ENCODE measurements around the gene FSTL3. TPM values are rescaled to one million over a fixed set of nuclear protein-coding genes. Genes with fewer than 3 reads are reported as not detected.
A peak's percentile ranks its signal among the peaks of the same experiment; 100 is the strongest.
"Not testable (repeated sequence)": the region's sequence is repeated elsewhere in the genome, so short reads cannot be mapped to it uniquely, and the experiment has no call there.

Gene FSTL3
- polyA plus RNA-seq (ENCODE audit: insufficient read length in 4 of 4), result 10 to 100 TPM; 17.2 to 19.7 (median 19.4) TPM

DNA sequence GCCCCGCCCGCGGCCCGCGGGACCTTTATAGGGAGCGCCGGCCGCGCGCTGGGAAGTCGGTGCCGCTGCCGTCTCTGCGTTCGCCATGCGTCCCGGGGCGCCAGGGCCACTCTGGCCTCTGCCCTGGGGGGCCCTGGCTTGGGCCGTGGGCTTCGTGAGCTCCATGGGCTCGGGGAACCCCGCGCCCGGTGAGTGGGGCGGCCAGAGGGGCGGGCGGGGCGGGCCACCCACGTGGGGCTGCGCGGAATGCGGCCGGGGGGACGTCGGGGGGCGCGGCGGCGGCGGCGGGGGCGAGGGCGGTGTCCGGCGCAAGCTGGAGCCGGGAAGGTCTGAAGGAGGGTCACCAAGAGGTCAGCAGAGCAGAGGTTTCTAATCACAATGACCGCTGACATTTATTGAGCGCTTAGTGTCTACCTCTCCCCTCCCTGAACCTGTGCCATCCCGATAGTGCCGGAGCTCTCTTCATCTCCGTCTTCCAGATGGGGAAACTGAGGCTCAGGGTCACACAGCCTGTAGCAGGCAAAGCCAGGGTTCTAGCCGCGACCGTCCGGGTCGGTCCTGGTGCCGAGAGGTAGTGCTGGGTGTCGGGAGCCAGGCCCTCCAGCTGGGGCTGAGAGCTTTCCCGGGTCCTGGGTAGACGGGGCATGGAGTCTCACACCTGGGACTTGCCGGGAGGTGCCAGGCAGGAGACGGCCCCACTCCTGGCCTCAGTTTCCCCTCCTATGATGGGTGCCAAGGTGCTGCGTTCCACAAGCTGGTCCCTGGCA, at the start of gene FSTL3:
Gene FSTL3, plus strand, starts transcription at position 54 of the 767 bp plus-strand sequence. Its CDS starts 32 bp downstream, at position 86.
- DNase-seq (ENCODE audit: low read depth in 4 of 4, low spot score in 2 of 4), result no peak

DNA sequence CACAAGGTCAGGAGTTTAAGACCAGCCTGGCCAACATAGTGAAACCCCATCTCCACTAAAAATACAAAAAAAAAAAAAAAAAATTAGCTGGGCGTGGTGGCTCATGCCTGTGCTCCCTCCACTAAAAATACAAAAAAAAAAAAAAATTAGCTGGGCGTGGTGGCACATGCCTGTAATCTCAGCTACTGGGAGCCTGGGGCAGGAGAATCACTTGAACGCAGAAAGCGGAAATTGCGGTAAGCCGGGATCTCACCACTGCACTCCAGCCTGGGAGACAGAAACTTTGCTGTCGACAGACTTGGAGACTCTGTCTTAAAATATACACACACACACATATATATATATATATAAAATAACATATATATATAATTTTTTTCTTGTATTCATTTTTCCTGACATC, 49.6 kb upstream of the FSTL3 start:
- not testable (repeated sequence) for DNase-seq (ENCODE audit: low read depth in 4 of 4, low spot score in 2 of 4)

DNA sequence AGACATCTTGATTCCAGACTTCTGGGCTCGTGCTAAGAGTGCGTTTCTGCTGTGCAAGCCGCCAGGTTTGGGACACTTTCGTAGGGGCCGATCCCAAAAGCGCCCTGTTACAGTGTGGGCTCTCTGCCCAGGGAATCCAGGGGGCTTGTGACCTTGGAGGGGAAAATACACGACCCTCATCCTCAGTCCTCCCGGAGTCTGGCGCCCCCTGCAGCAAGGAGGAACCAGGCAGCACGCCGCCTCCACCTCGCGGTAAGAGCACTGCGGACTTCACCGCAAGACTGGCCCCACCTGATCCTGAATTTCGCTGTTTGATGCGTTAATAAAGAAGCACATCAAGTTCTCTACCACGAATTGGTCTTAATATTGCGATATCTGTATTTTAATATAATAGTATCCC, 48.0 kb upstream of the FSTL3 start:
- DNase-seq (ENCODE audit: low read depth in 4 of 4, low spot score in 2 of 4), result no peak

DNA sequence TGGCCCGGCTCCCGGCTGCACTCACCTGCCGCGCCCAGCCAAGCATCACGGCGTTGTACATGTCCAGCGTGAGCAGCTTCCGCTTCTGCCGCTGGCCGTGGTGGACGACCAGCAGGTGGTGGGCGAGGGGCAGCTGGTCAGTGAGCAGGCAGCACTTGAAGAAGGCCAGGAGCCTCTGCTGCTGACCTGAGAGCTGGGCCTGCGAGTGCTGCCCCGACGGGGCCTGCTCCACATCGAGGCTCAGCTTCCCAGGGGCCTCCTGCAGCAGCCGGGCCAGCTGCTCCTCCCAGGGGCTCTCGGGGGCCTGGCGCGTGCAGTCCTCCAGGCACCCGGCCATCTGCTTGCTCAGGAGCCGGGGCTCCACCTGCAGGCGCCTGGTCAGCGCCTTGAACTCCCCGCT, 46.7 kb upstream of the FSTL3 start:
- DNase-seq (ENCODE audit: low read depth in 4 of 4, low spot score in 2 of 4), result not testable (repeated sequence)

DNA sequence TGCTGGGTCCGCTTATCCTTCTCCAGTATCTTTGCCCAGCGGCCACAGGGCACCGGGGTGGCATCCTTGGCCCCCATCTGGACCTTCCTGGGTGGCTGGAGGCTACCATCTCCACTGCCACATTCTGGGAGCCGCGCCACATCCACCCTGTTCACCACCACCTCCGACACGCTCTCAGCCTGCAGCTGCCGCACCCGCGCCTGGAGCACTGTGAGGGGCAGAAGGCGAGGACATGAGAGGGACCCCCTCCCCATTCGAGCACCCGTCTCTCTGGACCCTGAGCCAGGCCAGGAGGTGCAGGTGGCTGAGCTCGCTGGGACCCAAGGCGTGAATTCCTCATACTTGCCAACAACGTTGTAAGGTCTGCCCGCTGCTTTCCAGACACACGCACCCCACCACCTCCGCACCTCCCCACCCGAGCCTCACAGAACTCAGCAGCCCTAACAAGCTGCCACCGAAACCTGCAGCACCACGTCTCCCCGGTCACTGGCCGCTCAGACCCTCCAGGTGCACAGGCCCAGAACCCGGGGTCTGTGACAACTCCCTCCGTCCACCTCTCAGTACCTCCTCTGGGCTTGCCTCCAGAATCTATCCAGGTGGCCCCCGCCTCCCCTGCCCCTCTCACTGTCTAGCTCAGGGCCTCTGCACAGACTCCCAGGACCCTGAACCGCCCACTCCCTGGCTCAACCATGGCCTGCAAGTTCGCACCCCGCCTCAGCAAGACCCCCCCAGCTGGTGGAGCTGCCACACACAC, 46.1 kb upstream of the FSTL3 start:
- no peak for DNase-seq (ENCODE audit: low read depth in 4 of 4, low spot score in 2 of 4)

DNA sequence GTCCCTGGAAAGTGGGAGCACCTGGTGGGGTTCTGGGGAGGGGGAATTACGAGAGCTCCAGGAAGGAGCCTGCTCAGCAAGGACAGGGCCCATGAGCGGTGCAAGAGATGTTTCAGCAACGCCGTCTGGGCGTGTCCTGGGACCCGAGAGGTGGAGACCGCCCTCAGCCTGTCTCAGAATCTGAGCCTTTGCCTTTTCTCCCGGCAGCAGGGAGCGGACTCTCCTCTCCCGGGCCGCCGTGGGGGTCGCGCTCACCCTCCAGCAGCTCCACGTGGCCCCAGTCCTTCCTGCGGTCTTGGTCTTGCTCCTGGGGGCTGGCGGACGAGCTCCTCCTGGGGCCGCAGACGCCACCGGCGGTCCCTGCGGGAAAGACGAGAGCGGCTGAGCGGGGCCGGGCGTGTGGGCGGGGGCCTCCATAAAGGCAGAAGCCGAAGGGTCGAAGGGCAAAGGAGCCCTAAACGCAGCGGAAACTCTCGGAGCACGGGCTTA, 43.6 kb upstream of the FSTL3 start:
- DNase-seq (ENCODE audit: low read depth in 4 of 4, low spot score in 2 of 4), result no peak

DNA sequence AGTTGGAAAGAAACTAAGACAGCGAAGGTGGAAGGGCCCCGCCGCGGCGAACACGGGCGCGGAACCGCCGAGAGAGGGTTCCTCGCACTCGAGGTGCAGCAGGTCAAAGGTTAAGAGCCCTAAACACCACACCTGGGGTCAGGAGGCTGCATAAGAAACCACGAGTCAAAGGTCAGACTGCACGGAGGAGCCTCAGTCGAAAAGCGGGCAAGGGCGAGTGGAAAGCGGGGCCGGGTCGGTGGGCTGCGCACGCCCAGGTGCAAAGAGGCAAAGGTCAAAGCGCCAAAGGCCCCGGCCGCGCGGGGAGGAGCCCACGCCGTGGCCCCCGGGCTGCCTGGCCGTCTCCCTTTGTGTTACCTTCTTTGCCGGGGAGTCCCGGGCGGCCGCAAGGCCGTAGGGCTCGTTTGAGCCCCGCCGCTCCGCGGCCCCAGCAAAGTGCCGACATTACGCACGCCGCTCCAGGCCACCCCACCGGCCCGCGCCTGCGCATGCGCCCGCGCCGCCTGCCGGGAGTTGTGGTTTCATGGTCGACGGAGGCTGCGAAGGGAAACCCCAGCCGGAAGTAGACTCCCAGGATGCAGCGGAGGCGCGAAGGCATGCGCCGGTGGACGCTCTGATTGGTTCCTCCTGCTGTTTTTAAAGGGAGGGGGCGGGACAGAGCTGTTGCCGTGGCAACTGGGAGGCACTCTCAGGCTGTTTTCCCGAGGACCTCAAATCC, 43.0 kb upstream of the FSTL3 start, which contains the start of gene POLRMT:
Gene POLRMT, minus strand, starts transcription at position 470 of the 718 bp plus-strand sequence. Its CDS starts 25 bp downstream, at position 445.
- peak; percentile 83 to 96 (median 95) for DNase-seq (ENCODE audit: low read depth in 4 of 4, low spot score in 2 of 4)

DNA sequence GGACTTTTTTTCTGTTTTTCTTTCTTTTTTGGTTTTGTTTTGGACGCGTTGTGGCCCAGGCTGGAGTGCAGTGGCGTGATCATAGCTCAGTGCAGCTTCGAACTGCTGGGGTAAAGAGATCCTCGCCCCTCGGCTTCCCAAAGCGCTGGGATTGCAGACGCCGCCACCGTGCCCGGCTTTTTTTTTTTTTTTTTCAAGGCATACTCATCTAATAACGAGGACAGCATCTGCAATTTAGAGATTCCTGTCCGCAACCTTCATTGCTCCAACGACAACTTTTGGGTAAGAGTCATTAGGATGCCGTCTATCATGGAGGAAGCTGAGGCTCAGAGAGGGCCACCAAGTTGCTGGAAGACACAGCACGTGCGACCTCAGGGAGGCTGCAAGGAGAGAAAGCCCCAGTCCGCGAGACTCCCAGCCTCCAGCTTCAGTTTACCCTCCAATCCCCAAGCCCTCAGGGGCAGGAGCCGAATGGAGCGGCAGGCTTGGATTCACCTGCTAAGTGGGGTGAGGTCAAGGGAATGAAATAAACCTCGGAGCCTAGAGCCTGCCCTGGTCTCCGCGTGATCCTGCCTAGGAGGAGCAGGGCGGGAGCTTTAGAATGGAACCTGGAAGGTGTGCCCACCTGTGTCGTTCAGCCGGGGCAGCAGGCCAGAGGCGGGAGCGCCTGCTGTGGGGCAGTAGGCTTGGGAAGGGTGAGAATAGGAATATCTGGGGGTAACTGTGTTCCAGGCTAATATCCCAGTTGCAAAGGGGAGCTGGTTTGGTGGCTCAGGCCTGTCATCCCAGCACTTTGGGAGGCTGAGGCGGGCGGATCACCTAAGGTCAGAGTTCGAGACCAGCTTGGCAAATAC, 42.2 kb upstream of the FSTL3 start:
- DNase-seq (ENCODE audit: low read depth in 4 of 4, low spot score in 2 of 4), result no peak

DNA sequence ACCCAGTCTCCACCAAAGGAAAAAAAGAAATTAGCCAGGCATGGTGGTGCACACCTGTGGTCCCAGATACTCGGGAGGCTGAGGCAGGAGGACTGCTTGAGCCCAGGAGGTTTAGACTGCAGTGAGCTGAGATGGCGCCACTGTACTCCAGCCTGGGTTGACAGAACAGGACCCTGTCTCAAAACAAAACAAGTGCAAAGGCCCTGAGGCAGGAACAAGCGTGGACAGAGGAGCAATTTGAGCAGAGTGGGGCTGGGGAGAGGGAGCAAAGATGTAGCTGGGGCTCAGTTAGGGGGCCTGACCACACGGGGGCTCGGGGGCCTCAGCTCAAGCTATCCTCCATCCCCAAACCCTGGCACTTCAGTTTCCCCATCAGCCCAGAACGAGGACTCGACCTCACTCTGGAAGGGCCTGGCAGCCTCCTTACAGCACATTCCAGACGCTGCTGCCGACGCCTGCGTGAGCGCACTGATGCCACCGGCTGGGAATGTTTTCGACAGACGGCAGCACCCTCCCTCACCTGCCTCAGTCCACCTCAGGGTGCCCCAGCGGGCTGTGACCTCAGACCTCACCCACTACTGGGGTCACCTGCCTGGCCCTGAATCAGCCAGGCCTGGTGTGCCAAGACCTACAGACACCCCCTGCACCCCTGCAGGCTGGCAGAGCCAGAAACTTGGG, 41.1 kb upstream of the FSTL3 start:
- DNase-seq (ENCODE audit: low read depth in 4 of 4, low spot score in 2 of 4), result no peak

DNA sequence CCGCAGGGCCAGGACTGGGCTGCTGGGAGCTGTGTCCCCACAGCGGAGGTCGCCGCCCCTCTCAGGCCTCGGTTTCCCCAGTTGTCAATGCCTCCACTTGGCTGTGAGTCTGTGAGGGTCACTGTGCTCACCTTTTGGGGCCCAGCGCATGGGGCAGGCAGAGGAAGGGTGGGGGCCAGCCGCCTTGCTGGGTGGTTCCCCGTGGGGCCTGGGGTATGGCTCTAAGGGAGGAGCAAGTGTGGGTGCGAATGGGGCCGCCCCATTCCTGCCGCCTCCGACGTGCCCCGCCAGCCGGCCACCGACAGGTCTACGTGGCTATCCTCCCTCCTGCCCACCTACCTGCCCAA, 37.3 kb upstream of the FSTL3 start:
- DNase-seq (ENCODE audit: low read depth in 4 of 4, low spot score in 2 of 4), result no peak

DNA sequence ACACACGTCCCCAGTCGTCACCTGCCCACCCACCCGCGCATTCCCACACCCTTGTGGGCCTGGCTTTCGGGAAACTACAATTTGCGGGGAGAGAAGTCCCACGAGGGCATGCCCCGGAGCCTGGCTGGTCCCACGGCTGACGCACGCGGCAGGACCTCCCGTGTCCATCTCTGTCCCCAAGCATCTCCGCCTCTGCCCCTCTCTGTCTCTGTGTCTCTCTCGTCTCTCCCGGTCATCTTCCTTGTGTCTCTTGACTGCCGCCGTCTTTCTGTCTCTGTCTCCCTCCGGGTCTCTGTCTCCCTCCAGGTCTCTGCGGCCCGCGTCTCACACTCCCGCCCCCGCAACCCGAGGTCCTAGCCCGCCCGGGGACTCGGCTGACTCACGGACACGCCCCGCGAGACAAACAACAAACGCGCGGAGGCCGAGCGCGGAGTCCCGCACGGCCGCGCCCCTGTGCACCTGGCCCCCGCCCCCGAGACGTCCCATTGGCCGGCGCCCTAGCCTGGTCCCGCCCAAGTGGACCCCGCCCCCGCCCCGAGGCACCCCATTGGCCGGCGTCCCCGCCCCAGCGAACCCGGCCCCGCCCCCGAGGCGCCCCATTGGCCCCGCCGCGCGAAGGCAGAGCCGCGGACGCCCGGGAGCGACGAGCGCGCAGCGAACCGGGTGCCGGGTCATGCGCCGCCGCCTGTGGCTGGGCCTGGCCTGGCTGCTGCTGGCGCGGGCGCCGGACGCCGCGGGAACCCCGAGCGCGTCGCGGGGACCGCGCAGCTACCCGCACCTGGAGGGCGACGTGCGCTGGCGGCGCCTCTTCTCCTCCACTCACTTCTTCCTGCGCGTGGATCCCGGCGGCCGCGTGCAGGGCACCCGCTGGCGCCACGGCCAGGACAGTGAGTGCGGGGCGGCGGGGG, 36.7 kb upstream of the FSTL3 start, which contains the start of gene FGF22:
Gene FGF22, plus strand, starts transcription at position 627 of the 908 bp plus-strand sequence. Its CDS starts 47 bp downstream, at position 674.
- peak in 2 of 4 donors; percentile 59 to 69 for DNase-seq (ENCODE audit: low read depth in 4 of 4, low spot score in 2 of 4)

DNA sequence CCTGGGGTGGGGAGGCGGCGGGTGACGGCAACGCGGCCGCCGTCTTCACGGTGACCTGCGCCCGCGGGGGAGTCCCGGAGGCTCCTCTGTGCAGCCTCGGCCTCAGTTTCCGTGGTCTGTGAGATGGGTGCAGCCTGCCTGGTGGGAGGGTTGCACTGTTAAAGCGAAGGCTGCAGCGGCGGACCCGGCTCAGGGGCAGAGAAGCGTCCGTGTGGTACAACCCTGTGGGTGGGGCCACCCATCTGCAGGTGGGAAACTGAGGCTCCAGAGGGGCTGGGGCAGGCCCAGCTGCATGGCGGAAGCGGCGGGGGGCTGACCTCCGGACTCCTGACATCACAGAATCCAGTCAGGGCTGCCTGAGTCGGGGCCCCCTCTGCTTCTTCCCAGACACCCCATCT, 36.0 kb upstream of the FSTL3 start:
- no peak for DNase-seq (ENCODE audit: low read depth in 4 of 4, low spot score in 2 of 4)

DNA sequence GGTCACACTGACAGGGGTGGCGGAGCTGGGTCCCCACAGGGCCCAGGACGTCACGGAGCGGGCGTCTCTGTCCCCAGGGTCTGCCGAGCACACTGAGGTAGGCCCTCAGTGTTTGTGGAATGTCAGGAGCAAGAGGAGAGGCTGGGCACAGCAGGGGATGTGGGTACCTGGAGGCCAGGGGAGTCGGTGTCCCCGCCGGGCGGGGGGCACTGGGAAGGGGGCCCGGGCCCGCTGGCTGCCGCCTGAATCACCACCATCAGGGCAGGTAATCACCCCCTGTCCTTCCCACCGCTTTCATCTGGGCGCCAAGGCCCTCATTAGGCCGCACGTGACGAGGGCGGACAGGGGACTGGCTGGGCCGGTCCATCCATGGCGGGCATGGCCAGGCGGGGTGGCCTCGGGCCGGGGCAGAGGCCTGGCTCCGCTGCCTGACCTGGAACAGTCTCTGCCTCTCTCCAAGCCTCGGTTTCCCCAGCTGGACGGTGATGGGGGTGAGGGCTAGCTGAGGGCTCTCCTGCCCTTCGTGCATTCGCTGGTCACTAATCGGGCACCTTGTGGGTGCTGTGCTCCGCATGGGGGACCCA, 35.5 kb upstream of the FSTL3 start:
- DNase-seq (ENCODE audit: low read depth in 4 of 4, low spot score in 2 of 4), result no peak

DNA sequence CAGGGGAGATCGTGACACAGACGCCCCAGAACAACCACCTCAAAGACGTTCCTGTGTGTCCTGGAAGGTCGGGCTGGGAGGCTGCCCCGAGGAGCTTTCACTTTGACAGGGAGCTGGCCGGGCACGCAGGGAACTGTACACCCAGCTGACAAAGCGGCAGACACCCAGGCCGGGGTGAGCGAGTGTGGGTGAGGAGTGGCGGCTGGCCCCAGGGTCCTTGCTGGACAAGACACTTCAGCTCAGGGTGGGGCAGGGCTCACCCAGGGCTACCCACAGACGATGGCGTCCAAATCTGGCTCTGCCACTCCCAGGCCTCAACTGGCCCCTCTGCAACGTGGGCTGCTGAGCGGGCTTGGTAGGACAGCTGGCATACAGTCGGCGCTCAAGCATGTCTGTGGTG, 34.5 kb upstream of the FSTL3 start:
- DNase-seq (ENCODE audit: low read depth in 4 of 4, low spot score in 2 of 4), result no peak

DNA sequence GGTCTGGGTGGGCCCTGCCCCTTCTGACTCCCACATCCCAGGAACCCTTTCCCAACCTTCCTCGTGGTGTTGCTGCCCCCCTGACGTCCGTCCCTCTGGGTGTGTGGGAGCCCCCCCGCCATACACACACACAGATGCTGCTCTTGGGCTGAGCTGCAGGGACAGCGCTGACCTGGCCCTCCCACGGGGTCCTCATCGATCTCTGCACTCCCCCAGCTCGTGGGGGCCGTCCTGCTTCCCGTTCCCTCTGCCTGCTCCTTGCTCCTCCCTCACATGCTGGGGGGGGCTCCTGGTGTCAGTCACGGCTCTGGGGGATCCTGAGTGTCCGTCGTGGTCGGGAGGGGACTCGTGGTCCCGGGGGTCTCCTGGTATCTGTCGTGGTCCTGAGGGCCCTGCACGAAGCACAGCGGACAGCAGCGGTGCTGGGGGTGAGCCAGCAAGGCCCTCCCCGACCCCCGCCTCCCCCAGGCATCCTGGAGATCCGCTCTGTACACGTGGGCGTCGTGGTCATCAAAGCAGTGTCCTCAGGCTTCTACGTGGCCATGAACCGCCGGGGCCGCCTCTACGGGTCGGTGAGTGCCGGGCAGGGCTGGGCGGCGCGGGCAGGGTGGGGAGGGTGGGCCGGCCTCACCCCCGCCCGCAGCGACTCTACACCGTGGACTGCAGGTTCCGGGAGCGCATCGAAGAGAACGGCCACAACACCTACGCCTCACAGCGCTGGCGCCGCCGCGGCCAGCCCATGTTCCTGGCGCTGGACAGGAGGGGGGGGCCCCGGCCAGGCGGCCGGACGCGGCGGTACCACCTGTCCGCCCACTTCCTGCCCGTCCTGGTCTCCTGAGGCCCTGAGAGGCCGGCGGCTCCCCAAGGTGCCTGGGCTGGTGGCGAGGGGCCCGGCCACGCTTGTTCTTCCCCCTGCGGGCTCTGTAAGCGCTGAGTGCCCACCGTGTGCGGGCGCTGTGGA, 33.1 kb upstream of the FSTL3 start:
- no peak for DNase-seq (ENCODE audit: low read depth in 4 of 4, low spot score in 2 of 4)

DNA sequence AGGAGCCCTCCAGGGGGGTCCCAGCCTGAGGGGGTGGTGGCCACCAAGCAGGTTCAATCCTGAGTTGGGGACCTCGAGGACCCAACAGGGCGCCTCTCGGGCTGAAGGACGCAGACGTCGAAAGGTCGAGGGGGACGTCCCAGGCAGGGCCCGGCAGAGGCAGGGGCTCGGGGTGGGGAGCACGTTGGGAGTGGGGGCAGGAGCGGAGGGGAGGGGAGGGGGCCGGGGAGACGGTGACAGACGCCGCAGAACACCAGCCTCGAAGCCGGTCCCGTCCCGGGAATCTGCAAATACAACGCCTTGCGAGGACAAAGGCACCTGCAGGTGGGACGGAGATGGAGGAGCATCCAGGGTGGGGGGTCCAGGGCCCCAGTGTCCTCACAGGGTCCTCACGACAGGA, 32.5 kb upstream of the FSTL3 start:
- DNase-seq (ENCODE audit: low read depth in 4 of 4, low spot score in 2 of 4), result no peak

DNA sequence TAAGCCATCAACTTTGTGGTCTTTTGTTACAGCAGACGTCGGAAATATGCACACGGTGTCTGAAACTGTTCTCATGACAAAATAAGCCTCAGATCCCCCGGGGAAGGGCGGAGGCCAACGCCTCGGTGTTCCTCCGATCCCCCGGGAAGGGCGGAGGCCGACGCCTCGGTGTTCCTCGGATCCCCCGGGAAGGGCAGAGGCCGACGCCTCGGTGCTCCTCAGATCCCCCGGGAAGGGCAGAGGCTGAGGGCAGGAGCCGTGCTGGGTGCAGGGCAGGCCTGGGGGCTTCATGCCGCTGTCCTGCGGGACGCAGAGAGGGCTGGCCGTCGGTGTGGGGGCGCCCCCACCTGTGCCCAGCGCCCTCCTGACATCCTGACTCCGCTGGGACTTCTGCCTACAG, 31.8 kb upstream of the FSTL3 start:
- no peak for DNase-seq (ENCODE audit: low read depth in 4 of 4, low spot score in 2 of 4)
